GM18526 (cell line): Measurements from ENCODE around the gene C1orf185.

Experiments used
- POLR2A ChIP-seq: IDR thresholded peaks from 3 replicates; pipeline ENCODE4 v1.6.1; 2011; ENCODE audit not compliant: insufficient read length; ENCODE audit errors: extremely low read depth

Gene C1orf185

GRCh38 chr1:51119331-51119730 is 17.3 kb downstream of the C1orf185 start:
- TF ChIP-seq POLR2A: no peak

GRCh38 chr1:51120629-51121028 is 18.6 kb downstream of the C1orf185 start:
- no peak for TF ChIP-seq POLR2A

GRCh38 chr1:51131185-51131584 is 29.2 kb downstream of the C1orf185 start:
- no peak for TF ChIP-seq POLR2A

- no peak for TF ChIP-seq POLR2A
These were observed 31.0 kb downstream of the C1orf185 start for GRCh38 chr1:51133045-51133444.

- TF ChIP-seq POLR2A: no peak
These were observed 37.4 kb downstream of the C1orf185 start for GRCh38 chr1:51139474-51139873.

- no peak for TF ChIP-seq POLR2A
These were observed 45.4 kb downstream of the C1orf185 start for GRCh38 chr1:51147394-51147793.

GRCh38 chr1:51154776-51155175 is 52.7 kb downstream of the C1orf185 start:
- TF ChIP-seq POLR2A: no peak

- TF ChIP-seq POLR2A: no peak
These were observed 54.7 kb downstream of the C1orf185 start for GRCh38 chr1:51156752-51157151.

- no peak for TF ChIP-seq POLR2A
These were observed 55.4 kb downstream of the C1orf185 start for GRCh38 chr1:51157395-51157794.

- TF ChIP-seq POLR2A: no peak
These were observed 56.2 kb downstream of the C1orf185 start for GRCh38 chr1:51158263-51158662.

- no peak for TF ChIP-seq POLR2A
These were observed 63.5 kb downstream of the C1orf185 start for GRCh38 chr1:51165540-51165939.

- TF ChIP-seq POLR2A: no peak
These were observed 66.3 kb downstream of the C1orf185 start for GRCh38 chr1:51168266-51168845.

- no peak for TF ChIP-seq POLR2A
These were observed 66.9 kb downstream of the C1orf185 start for GRCh38 chr1:51168936-51169335.

- no peak for TF ChIP-seq POLR2A
These were observed 68.3 kb downstream of the C1orf185 start for GRCh38 chr1:51170342-51170741.

GRCh38 chr1:51172811-51173210 is 70.8 kb downstream of the C1orf185 start:
- TF ChIP-seq POLR2A: no peak

GRCh38 chr1:51175278-51175677 is 73.2 kb downstream of the C1orf185 start:
- TF ChIP-seq POLR2A: no peak

- no peak for TF ChIP-seq POLR2A
These were observed 86.2 kb downstream of the C1orf185 start for GRCh38 chr1:51188230-51188629.
